Calu3 (cell line): Measurements from ENCODE around the gene LCE3D. TPM values are rescaled to one million over a fixed set of nuclear protein-coding genes. Genes with fewer than 3 reads are reported as not detected.

ENCODE experiments used
- BruUV-seq: library from RNA; stranded (reverse); fragments of 400-500 nt; replicated peaks from 2 replicates; lab custom pipeline; 2021; lab: Mats Ljungman, UMichigan
- CTCF ChIA-PET: fragments of 300-600 bp; sonication (Branson Sonifier 250); formaldehyde crosslinking; loops from one replicate; lab custom pipeline; 2022; ENCODE audit warnings: antibody characterized with exemption; lab: Charles Lee
- DNase-seq: peaks from one replicate; pipeline ENCODE4 v3.0.0; 2022
- H3K27ac Mint-ChIP-seq: one replicate; pipeline ENCODE4 v1.8.0; 2022; ENCODE audit warnings: mixed read lengths; ENCODE audit not compliant: unreplicated experiment
- H3K27me3 Mint-ChIP-seq: one replicate; pipeline ENCODE4 v1.8.0; 2022; ENCODE audit warnings: mixed read lengths; ENCODE audit not compliant: unreplicated experiment
- H3K36me3 Mint-ChIP-seq: one replicate; pipeline ENCODE4 v1.8.0; 2022; ENCODE audit warnings: mild to moderate bottlenecking, moderate library complexity, mixed read lengths; ENCODE audit not compliant: insufficient read depth, unreplicated experiment
- H3K4me1 Mint-ChIP-seq: one replicate; pipeline ENCODE4 v1.8.0; 2022; ENCODE audit warnings: mild to moderate bottlenecking, low read depth, mixed read lengths; ENCODE audit not compliant: unreplicated experiment
- H3K4me3 Mint-ChIP-seq: one replicate; pipeline ENCODE4 v1.8.0; 2022; ENCODE audit warnings: mild to moderate bottlenecking, low read depth, moderate library complexity, mixed read lengths; ENCODE audit not compliant: unreplicated experiment
- H3K9me3 Mint-ChIP-seq: one replicate; pipeline ENCODE4 v1.8.0; 2022; ENCODE audit warnings: low read depth, mixed read lengths; ENCODE audit not compliant: unreplicated experiment
- intact Hi-C: fragments of 100-400 bp; cut with micrococcal nuclease; formaldehyde crosslinking; loops from one replicate; pipeline ENCODE4 v1.10.0; 2022; ENCODE audit not compliant: unreplicated experiment
- total RNA-seq: library from RNA; stranded (reverse); gene quantifications from 2 replicates; pipeline ENCODE4 v1.2.3, GENCODE V29; 2022
- TF ChIP-seq, protein P1 (sequence below): fragments of 200-600 bp; IDR thresholded peaks from one replicate; pipeline ENCODE4 v1.8.0; 2022; ENCODE audit warnings: antibody characterized with exemption; ENCODE audit not compliant: unreplicated experiment

The LCE3D gene
- total RNA-seq, 1 experiment from 2014 or later: not detected

DNA sequence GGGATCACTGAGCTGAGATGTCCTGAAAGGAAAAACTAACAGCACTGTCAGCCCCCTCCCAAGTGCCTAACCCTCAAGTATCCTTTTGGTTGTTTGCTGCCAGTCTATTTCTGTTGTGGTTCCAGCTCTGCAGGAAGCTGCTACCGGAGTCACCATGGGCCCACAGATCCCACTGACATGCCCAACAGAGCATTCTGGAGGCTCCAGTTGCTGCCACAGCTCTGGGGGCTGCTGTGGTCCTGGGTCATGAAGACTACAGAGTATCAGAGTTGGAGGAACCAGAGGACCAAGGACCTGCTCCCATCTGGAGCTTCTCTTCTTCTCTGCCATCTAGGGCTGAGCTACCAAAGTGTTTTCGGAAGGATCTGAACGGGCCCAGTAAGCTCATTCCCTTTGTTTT, 41.7 kb upstream of the LCE3D start:
- CTCF ChIA-PET: interaction anchor here (0.6 to 1.2 kb wide), 4 partner anchors 10 to 1082 kb away, joined by 3 read pairs; a partner anchor contains a TSS
- intact Hi-C loops: no loop called here
- Mint-ChIP-seq H3K27me3 (peaks cover 67% of the 10 kb centered on the region), H3K27ac (no peak overlapping the region), H3K36me3 (no peaks in the 10 kb centered on the region), H3K9me3 (no peaks in the 10 kb centered on the region), H3K4me1 (no peaks in the 10 kb centered on the region), H3K4me3 (no peak overlapping the region)
- TF ChIP-seq, protein P1, sequence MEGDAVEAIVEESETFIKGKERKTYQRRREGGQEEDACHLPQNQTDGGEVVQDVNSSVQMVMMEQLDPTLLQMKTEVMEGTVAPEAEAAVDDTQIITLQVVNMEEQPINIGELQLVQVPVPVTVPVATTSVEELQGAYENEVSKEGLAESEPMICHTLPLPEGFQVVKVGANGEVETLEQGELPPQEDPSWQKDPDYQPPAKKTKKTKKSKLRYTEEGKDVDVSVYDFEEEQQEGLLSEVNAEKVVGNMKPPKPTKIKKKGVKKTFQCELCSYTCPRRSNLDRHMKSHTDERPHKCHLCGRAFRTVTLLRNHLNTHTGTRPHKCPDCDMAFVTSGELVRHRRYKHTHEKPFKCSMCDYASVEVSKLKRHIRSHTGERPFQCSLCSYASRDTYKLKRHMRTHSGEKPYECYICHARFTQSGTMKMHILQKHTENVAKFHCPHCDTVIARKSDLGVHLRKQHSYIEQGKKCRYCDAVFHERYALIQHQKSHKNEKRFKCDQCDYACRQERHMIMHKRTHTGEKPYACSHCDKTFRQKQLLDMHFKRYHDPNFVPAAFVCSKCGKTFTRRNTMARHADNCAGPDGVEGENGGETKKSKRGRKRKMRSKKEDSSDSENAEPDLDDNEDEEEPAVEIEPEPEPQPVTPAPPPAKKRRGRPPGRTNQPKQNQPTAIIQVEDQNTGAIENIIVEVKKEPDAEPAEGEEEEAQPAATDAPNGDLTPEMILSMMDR: no peak
- no peak for DNase-seq
- no TSS peak for BruUV-seq

DNA sequence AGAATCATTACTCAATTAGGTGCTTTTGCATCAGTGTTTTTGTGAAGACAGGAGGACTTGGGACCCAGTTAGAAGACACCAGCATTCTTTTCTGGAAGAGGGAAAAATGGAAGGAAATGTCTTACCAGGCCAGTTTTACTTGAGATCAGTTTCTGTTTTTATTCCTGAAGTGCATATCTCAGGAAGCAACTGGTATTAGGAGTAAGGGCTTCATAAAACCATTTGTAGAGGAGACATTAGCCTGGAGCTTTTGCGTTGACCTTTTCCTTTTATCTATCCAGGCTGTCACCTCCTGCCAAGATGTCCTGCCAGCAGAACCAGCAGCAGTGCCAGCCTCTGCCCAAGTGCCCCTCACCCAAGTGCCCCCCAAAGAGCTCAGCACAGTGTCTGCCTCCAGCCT, 33.2 kb upstream of the LCE3D start, which contains the start of gene LCE3B:
TSS of gene LCE3B (plus strand) at position 301 of the 400 bp plus-strand sequence. CDS start at position 301, 0 bp downstream.
- H3K4me1 Mint-ChIP-seq: no peaks in the 10 kb centered on the region
- H3K9me3 Mint-ChIP-seq: no peaks in the 10 kb centered on the region
- BruUV-seq: no TSS peak
- H3K27ac Mint-ChIP-seq: no peak within 1 kb of the TSS
- H3K4me3 Mint-ChIP-seq: no peak within 1 kb of the TSS
- H3K27me3 Mint-ChIP-seq: peaks cover 61% of the 10 kb centered on the region
- DNase-seq: no peak
- intact Hi-C loops: no loop called here
- H3K36me3 Mint-ChIP-seq: no peaks in the 10 kb centered on the region
- CTCF ChIA-PET: interaction anchor here (0.5 kb wide), 1 partner anchor 13 kb away, joined by 3 read pairs; the partner anchor contains the start of gene LCE3C
- TF ChIP-seq, protein P1: no peak

DNA sequence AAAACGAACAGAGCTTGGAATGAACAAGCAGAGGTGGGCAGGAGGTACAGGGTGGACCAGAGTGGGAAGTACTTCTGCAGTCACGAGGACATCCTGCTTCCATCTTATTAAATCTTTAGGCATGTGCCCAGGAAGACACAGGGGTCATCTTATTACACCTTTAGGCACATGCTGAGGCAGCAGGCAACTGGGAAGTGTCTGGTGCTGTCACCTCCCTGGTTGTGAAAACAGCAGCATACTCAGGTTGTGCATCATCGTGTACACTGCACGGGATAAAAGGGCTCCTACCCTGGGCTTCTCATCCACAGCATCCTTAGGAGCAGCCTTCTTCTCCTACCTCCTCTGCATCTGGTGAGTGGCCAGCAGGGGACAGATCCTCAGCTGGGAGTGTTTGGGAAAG, 19.6 kb upstream of the LCE3D start, which contains the start of gene LCE3C:
TSS of gene LCE3C (plus strand) at position 301 of the 400 bp plus-strand sequence. CDS start 498 bp downstream, outside the sequence.
- no peak within 1 kb of the TSS for H3K4me3 Mint-ChIP-seq
- peaks cover 86% of the 10 kb centered on the region for H3K27me3 Mint-ChIP-seq
- intact Hi-C loops: no loop called here
- DNase-seq: no peak
- TF ChIP-seq, protein P1: no peak
- no peak within 1 kb of the TSS for H3K27ac Mint-ChIP-seq
- no TSS peak for BruUV-seq
- no peaks in the 10 kb centered on the region for H3K36me3 Mint-ChIP-seq
- H3K9me3 Mint-ChIP-seq: no peaks in the 10 kb centered on the region
- no peaks in the 10 kb centered on the region for H3K4me1 Mint-ChIP-seq
- CTCF ChIA-PET: interaction anchor here (0.7 kb wide), 1 partner anchor 14 kb away, joined by 3 read pairs; no protein-coding TSS in a partner anchor

DNA sequence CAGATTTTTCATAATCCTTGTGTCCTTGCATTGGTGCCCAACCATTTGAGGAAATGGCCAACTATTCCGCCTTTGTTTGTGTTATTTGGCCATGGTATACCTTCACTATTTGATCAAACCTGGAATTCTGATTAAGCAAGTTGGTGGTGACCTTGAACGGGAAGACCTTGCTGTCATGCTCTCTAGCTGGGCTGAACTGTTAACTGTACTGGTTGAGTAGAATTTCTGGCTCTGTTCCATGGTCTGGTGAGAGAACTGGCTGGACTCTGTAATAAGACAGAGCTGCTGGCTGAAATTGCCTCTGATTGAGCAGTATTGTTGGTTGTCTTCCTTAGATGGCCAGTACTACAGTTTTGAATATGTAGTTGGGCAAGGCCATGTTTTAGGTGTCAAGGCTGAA, 16.7 kb upstream of the LCE3D start:
- no TSS peak for BruUV-seq

More for the DNA sequence above, 16.7 kb upstream of the LCE3D start:
- CTCF ChIA-PET: no interaction called here
- Mint-ChIP-seq H3K27ac (no peak overlapping the region), H3K9me3 (no peaks in the 10 kb centered on the region), H3K4me1 (no peaks in the 10 kb centered on the region), H3K36me3 (no peaks in the 10 kb centered on the region), H3K4me3 (no peak overlapping the region), H3K27me3 (peaks cover 70% of the 10 kb centered on the region)
- no peak for DNase-seq
- intact Hi-C loops: no loop called here
- TF ChIP-seq, protein P1: no peak
